A673 (cell line): Measurements from ENCODE around the gene LRRC4.

Experiments used
- CTCF ChIP-seq: fragments of 300-800, 200-600 bp; sonication (generic); conservative IDR thresholded peaks from 2 replicates; pipeline ENCODE4 v1.5.1; 2017; ENCODE audit warnings: low read depth, mild to moderate bottlenecking, antibody characterized with exemption, low read length, moderate library complexity, mixed read lengths
- EZH2 ChIP-seq: fragments of 200-600 bp; sonication (generic); IDR thresholded peaks from 2 replicates; pipeline ENCODE4 v1.6.1; 2017; ENCODE audit warnings: borderline replicate concordance, low read depth, mild to moderate bottlenecking, mixed read lengths, antibody characterized with exemption, low read length; ENCODE audit not compliant: poor library complexity, severe bottlenecking

- no peak for TF ChIP-seq CTCF
- no peak for TF ChIP-seq EZH2
Measured at GRCh38 chr7:128021366-128021765, 9.9 kb downstream of the LRRC4 start.
